ENCODE results near the gene LCN2.

Gene LCN2

DNA sequence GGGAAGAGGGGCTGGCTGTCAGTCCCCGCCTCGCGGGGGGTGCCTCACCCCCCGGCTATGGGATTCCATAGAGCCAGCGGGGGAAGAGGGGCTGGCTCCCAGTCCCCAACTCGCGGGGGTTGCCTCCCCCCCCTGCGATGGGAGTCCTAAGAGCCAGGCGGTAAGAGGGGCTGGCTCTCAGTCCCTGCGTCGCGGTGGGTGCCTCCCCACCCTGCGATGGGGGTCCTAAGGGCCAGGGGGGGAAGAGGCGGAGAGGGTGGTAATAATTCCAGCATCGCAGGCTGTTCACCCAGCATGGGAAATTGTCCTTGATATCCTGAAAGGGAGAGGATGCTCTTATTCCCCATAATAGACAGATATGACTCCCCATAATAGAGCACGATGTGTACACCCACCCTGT, 9.6 kb upstream of the LCN2 start:
- TF ChIP-seq CTCF (conservative IDR thresholded peaks at IDR 0.05; ENCODE audit: low read length), result no peak
- TF ChIP-seq EZH2phosphoT487 (IDR thresholded peaks at IDR 0.05; ENCODE audit: borderline replicate concordance), result no peak
- Histone ChIP-seq H3K4me1 (ENCODE audit: insufficient read depth, low read length, poor library complexity, severe bottlenecking) (peaks cover 13% of the 10 kb centered on the region), H3K9me2 (replicated peaks; ENCODE audit: low read depth, low read length) (no peaks in the 10 kb centered on the region), H3K27me3 (ENCODE audit: insufficient read depth, low read length, poor library complexity, severe bottlenecking) (no peaks in the 10 kb centered on the region), H3K9me3 (ENCODE audit: insufficient read depth, low read depth, low read length) (no peaks in the 10 kb centered on the region), H3F3A (ENCODE audit: low read depth) (no peaks in the 10 kb centered on the region), H3K9ac (ENCODE audit: low read depth, low read length, poor library complexity, severe bottlenecking) (no peak overlapping the region), H2AFZ (ENCODE audit: low read length) (no peak overlapping the region), H3K79me2 (ENCODE audit: insufficient read depth, low read length) (no peaks in the 10 kb centered on the region), H4K20me1 (ENCODE audit: insufficient read depth, low read length, poor library complexity, severe bottlenecking) (no peaks in the 10 kb centered on the region), H3K36me3 (ENCODE audit: insufficient read depth, low read length) (no peaks in the 10 kb centered on the region), H3K4me2 (ENCODE audit: low read depth, low read length, poor library complexity, severe bottlenecking) (no peak overlapping the region), H3K4me3 (ENCODE audit: low read length, poor library complexity, severe bottlenecking) (no peak overlapping the region)

GRCh38 chr9:128141604-128142003, 7.6 kb upstream of the LCN2 start:
- Histone ChIP-seq H3K4me1 (ENCODE audit: insufficient read depth, low read length, poor library complexity, severe bottlenecking) (peaks cover 13% of the 10 kb centered on the region), H3K79me2 (ENCODE audit: insufficient read depth, low read length) (no peaks in the 10 kb centered on the region), H3K36me3 (ENCODE audit: insufficient read depth, low read length) (no peaks in the 10 kb centered on the region), H3K9ac (ENCODE audit: low read depth, low read length, poor library complexity, severe bottlenecking) (peak overlapping the region; percentile 54), H3K4me2 (ENCODE audit: low read depth, low read length, poor library complexity, severe bottlenecking) (peak overlapping the region; percentile 51), H3K4me3 (ENCODE audit: low read length, poor library complexity, severe bottlenecking) (no peak overlapping the region), H2AFZ (ENCODE audit: low read length) (peak overlapping the region; percentile 61), H3F3A (ENCODE audit: low read depth) (no peaks in the 10 kb centered on the region), H4K20me1 (ENCODE audit: insufficient read depth, low read length, poor library complexity, severe bottlenecking) (no peaks in the 10 kb centered on the region), H3K9me3 (ENCODE audit: insufficient read depth, low read depth, low read length) (no peaks in the 10 kb centered on the region), H3K9me2 (replicated peaks; ENCODE audit: low read depth, low read length) (no peaks in the 10 kb centered on the region), H3K27me3 (ENCODE audit: insufficient read depth, low read length, poor library complexity, severe bottlenecking) (no peaks in the 10 kb centered on the region)
- TF ChIP-seq EZH2phosphoT487 (IDR thresholded peaks at IDR 0.05; ENCODE audit: borderline replicate concordance) (no peak), CTCF (conservative IDR thresholded peaks at IDR 0.05; ENCODE audit: low read length) (no peak)

- Histone ChIP-seq H3K9ac (ENCODE audit: low read depth, low read length, poor library complexity, severe bottlenecking) (peak overlapping the region; percentile 54), H3K4me2 (ENCODE audit: low read depth, low read length, poor library complexity, severe bottlenecking) (peak overlapping the region; percentile 51), H3K27me3 (ENCODE audit: insufficient read depth, low read length, poor library complexity, severe bottlenecking) (no peaks in the 10 kb centered on the region), H3K36me3 (ENCODE audit: insufficient read depth, low read length) (no peaks in the 10 kb centered on the region), H3F3A (ENCODE audit: low read depth) (no peaks in the 10 kb centered on the region), H2AFZ (ENCODE audit: low read length) (peak overlapping the region; percentile 61), H3K79me2 (ENCODE audit: insufficient read depth, low read length) (no peaks in the 10 kb centered on the region), H3K9me2 (replicated peaks; ENCODE audit: low read depth, low read length) (no peaks in the 10 kb centered on the region), H3K4me1 (ENCODE audit: insufficient read depth, low read length, poor library complexity, severe bottlenecking) (peaks cover 13% of the 10 kb centered on the region), H3K4me3 (ENCODE audit: low read length, poor library complexity, severe bottlenecking) (no peak overlapping the region), H3K9me3 (ENCODE audit: insufficient read depth, low read depth, low read length) (no peaks in the 10 kb centered on the region), H4K20me1 (ENCODE audit: insufficient read depth, low read length, poor library complexity, severe bottlenecking) (no peaks in the 10 kb centered on the region)
- TF ChIP-seq EZH2phosphoT487 (IDR thresholded peaks at IDR 0.05; ENCODE audit: borderline replicate concordance) (no peak), CTCF (conservative IDR thresholded peaks at IDR 0.05; ENCODE audit: low read length) (no peak)
Observed at GRCh38 chr9:128142061-128142460, 7.2 kb upstream of the LCN2 start.

Measured in Loucy (cell line).